ENCODE data around the gene RBM4. TPM values are rescaled to one million over a fixed set of nuclear protein-coding genes. Genes with fewer than 3 reads are reported as not detected.

The RBM4 gene
- total and polyA plus RNA-seq, 4 donors, result 93.0 to 204 (median 169) TPM

- no peaks in the 10 kb centered on the region for H3K9me3 ChIP-seq (ENCODE audit: control insufficient read depth, insufficient read depth, low read length)
- peak overlapping the region; percentile 16 for H3K4me3 ChIP-seq (ENCODE audit: low read depth, low read length)
- WGBS (ENCODE audit: insufficient coverage), result no CpG with 5 or more reads among the region's 3 CpGs
- H3K27me3 ChIP-seq (ENCODE audit: control insufficient read depth, insufficient read depth, low read length), result no peaks in the 10 kb centered on the region
- H3K36me3 ChIP-seq (ENCODE audit: control insufficient read depth, insufficient read depth, low read length), result peaks cover 31% of the 10 kb centered on the region
- H3K4me1 ChIP-seq (ENCODE audit: control insufficient read depth, insufficient read depth, low read length), result peaks cover 24% of the 10 kb centered on the region
- no peak overlapping the region for H3K27ac ChIP-seq (ENCODE audit: low read depth, low read length)
- DNase-seq (ENCODE audit: low read depth in 4 of 6, low spot score in 6 of 6), result peak in 1 of 6 donors; percentile 58
Observed at GRCh38 chr11:66641834-66642233, 3.3 kb downstream of the RBM4 start.

- Histone ChIP-seq H3K4me3 (ENCODE audit: low read depth, low read length) (no peak overlapping the region), H3K9me3 (ENCODE audit: control insufficient read depth, insufficient read depth, low read length) (no peaks in the 10 kb centered on the region), H3K27me3 (ENCODE audit: control insufficient read depth, insufficient read depth, low read length) (no peaks in the 10 kb centered on the region), H3K27ac (ENCODE audit: low read depth, low read length) (no peak overlapping the region), H3K36me3 (ENCODE audit: control insufficient read depth, insufficient read depth, low read length) (peaks cover 41% of the 10 kb centered on the region), H3K4me1 (ENCODE audit: control insufficient read depth, insufficient read depth, low read length) (peaks cover 15% of the 10 kb centered on the region)
- no peak for DNase-seq (ENCODE audit: low read depth in 4 of 6, low spot score in 6 of 6)
- WGBS (ENCODE audit: insufficient coverage), result 80% methylated on average over 24 of the region's 24 CpGs
Observed at GRCh38 chr11:66643745-66644437, 5.4 kb downstream of the RBM4 start.

GRCh38 chr11:66646828-66647227, 8.3 kb downstream of the RBM4 start:
- WGBS (ENCODE audit: insufficient coverage), result no CpG with 5 or more reads among the region's 4 CpGs
- Histone ChIP-seq H3K36me3 (ENCODE audit: control insufficient read depth, insufficient read depth, low read length) (peaks cover 59% of the 10 kb centered on the region), H3K4me1 (ENCODE audit: control insufficient read depth, insufficient read depth, low read length) (peaks cover 11% of the 10 kb centered on the region), H3K9me3 (ENCODE audit: control insufficient read depth, insufficient read depth, low read length) (no peaks in the 10 kb centered on the region), H3K27ac (ENCODE audit: low read depth, low read length) (no peak overlapping the region), H3K4me3 (ENCODE audit: low read depth, low read length) (no peak overlapping the region), H3K27me3 (ENCODE audit: control insufficient read depth, insufficient read depth, low read length) (no peaks in the 10 kb centered on the region)
- DNase-seq (ENCODE audit: low read depth in 4 of 6, low spot score in 6 of 6), result no peak

GRCh38 chr11:66649903-66650302, 11.4 kb downstream of the RBM4 start:
- 85% methylated on average over 5 of the region's 5 CpGs for WGBS (ENCODE audit: insufficient coverage)
- Histone ChIP-seq H3K36me3 (ENCODE audit: control insufficient read depth, insufficient read depth, low read length) (peaks cover 64% of the 10 kb centered on the region), H3K27me3 (ENCODE audit: control insufficient read depth, insufficient read depth, low read length) (no peaks in the 10 kb centered on the region), H3K4me1 (ENCODE audit: control insufficient read depth, insufficient read depth, low read length) (no peaks in the 10 kb centered on the region), H3K4me3 (ENCODE audit: low read depth, low read length) (no peak overlapping the region), H3K27ac (ENCODE audit: low read depth, low read length) (no peak overlapping the region), H3K9me3 (ENCODE audit: control insufficient read depth, insufficient read depth, low read length) (no peaks in the 10 kb centered on the region)
- DNase-seq (ENCODE audit: low read depth in 4 of 6, low spot score in 6 of 6), result no peak

- Histone ChIP-seq H3K4me1 (ENCODE audit: control insufficient read depth, insufficient read depth, low read length) (no peaks in the 10 kb centered on the region), H3K36me3 (ENCODE audit: control insufficient read depth, insufficient read depth, low read length) (peaks cover 69% of the 10 kb centered on the region), H3K9me3 (ENCODE audit: control insufficient read depth, insufficient read depth, low read length) (no peaks in the 10 kb centered on the region), H3K27me3 (ENCODE audit: control insufficient read depth, insufficient read depth, low read length) (no peaks in the 10 kb centered on the region), H3K4me3 (ENCODE audit: low read depth, low read length) (no peak overlapping the region), H3K27ac (ENCODE audit: low read depth, low read length) (no peak overlapping the region)
- WGBS (ENCODE audit: insufficient coverage), result no CpG with 5 or more reads among the region's 2 CpGs
- DNase-seq (ENCODE audit: low read depth in 4 of 6, low spot score in 6 of 6), result no peak
Observed at GRCh38 chr11:66651016-66651415, 12.5 kb downstream of the RBM4 start.

- 96% methylated on average over 5 of the region's 7 CpGs for WGBS (ENCODE audit: insufficient coverage)
- H3K4me3 ChIP-seq (ENCODE audit: low read depth, low read length), result no peak overlapping the region
- peaks cover 67% of the 10 kb centered on the region for H3K36me3 ChIP-seq (ENCODE audit: control insufficient read depth, insufficient read depth, low read length)
- H3K27me3 ChIP-seq (ENCODE audit: control insufficient read depth, insufficient read depth, low read length), result no peaks in the 10 kb centered on the region
- no peaks in the 10 kb centered on the region for H3K4me1 ChIP-seq (ENCODE audit: control insufficient read depth, insufficient read depth, low read length)
- H3K9me3 ChIP-seq (ENCODE audit: control insufficient read depth, insufficient read depth, low read length), result no peaks in the 10 kb centered on the region
- no peak for DNase-seq (ENCODE audit: low read depth in 4 of 6, low spot score in 6 of 6)
- no peak overlapping the region for H3K27ac ChIP-seq (ENCODE audit: low read depth, low read length)
Observed at GRCh38 chr11:66652651-66653050, 14.1 kb downstream of the RBM4 start.

- WGBS (ENCODE audit: insufficient coverage), result 83% methylated on average over 2 of the region's 6 CpGs
Observed at GRCh38 chr11:66653123-66653522, 14.6 kb downstream of the RBM4 start.

GRCh38 chr11:66659763-66660162, 21.3 kb downstream of the RBM4 start:
- H3K36me3 ChIP-seq (ENCODE audit: control insufficient read depth, insufficient read depth, low read length), result peaks cover 54% of the 10 kb centered on the region
- H3K9me3 ChIP-seq (ENCODE audit: control insufficient read depth, insufficient read depth, low read length), result no peaks in the 10 kb centered on the region
- WGBS (ENCODE audit: insufficient coverage), result 90% methylated on average over 1 of the region's 2 CpGs
- no peak overlapping the region for H3K27ac ChIP-seq (ENCODE audit: low read depth, low read length)
- no peaks in the 10 kb centered on the region for H3K27me3 ChIP-seq (ENCODE audit: control insufficient read depth, insufficient read depth, low read length)
- H3K4me3 ChIP-seq (ENCODE audit: low read depth, low read length), result no peak overlapping the region
- H3K4me1 ChIP-seq (ENCODE audit: control insufficient read depth, insufficient read depth, low read length), result no peaks in the 10 kb centered on the region
- DNase-seq (ENCODE audit: low read depth in 4 of 6, low spot score in 6 of 6), result no peak

More at GRCh38 chr11:66653123-66653522, 14.6 kb downstream of the RBM4 start:
- Histone ChIP-seq H3K27ac (ENCODE audit: low read depth, low read length) (no peak overlapping the region), H3K36me3 (ENCODE audit: control insufficient read depth, insufficient read depth, low read length) (peaks cover 67% of the 10 kb centered on the region), H3K4me3 (ENCODE audit: low read depth, low read length) (no peak overlapping the region), H3K27me3 (ENCODE audit: control insufficient read depth, insufficient read depth, low read length) (no peaks in the 10 kb centered on the region), H3K9me3 (ENCODE audit: control insufficient read depth, insufficient read depth, low read length) (no peaks in the 10 kb centered on the region), H3K4me1 (ENCODE audit: control insufficient read depth, insufficient read depth, low read length) (no peaks in the 10 kb centered on the region)
- DNase-seq (ENCODE audit: low read depth in 4 of 6, low spot score in 6 of 6), result no peak

GRCh38 chr11:66663741-66664296, 25.3 kb downstream of the RBM4 start:
- Histone ChIP-seq H3K27me3 (ENCODE audit: control insufficient read depth, insufficient read depth, low read length) (no peaks in the 10 kb centered on the region), H3K36me3 (ENCODE audit: control insufficient read depth, insufficient read depth, low read length) (peaks cover 45% of the 10 kb centered on the region), H3K9me3 (ENCODE audit: control insufficient read depth, insufficient read depth, low read length) (no peaks in the 10 kb centered on the region), H3K4me1 (ENCODE audit: control insufficient read depth, insufficient read depth, low read length) (no peaks in the 10 kb centered on the region), H3K27ac (ENCODE audit: low read depth, low read length) (no peak overlapping the region), H3K4me3 (ENCODE audit: low read depth, low read length) (no peak overlapping the region)
- DNase-seq (ENCODE audit: low read depth in 4 of 6, low spot score in 6 of 6), result no peak
- WGBS (ENCODE audit: insufficient coverage), result no CpG with 5 or more reads among the region's 1 CpG

GRCh38 chr11:66665369-66665768, 26.9 kb downstream of the RBM4 start:
- no peaks in the 10 kb centered on the region for H3K4me1 ChIP-seq (ENCODE audit: control insufficient read depth, insufficient read depth, low read length)
- H3K27ac ChIP-seq (ENCODE audit: low read depth, low read length), result no peak overlapping the region

More at GRCh38 chr11:66665369-66665768, 26.9 kb downstream of the RBM4 start:
- H3K27me3 ChIP-seq (ENCODE audit: control insufficient read depth, insufficient read depth, low read length), result no peaks in the 10 kb centered on the region
- peaks cover 38% of the 10 kb centered on the region for H3K36me3 ChIP-seq (ENCODE audit: control insufficient read depth, insufficient read depth, low read length)
- no peaks in the 10 kb centered on the region for H3K9me3 ChIP-seq (ENCODE audit: control insufficient read depth, insufficient read depth, low read length)
- no peak for DNase-seq (ENCODE audit: low read depth in 4 of 6, low spot score in 6 of 6)
- no CpG with 5 or more reads among the region's 11 CpGs for WGBS (ENCODE audit: insufficient coverage)
- H3K4me3 ChIP-seq (ENCODE audit: low read depth, low read length), result no peak overlapping the region
